ENCODE data around the gene MT4.

Gene MT4

GRCh38 chr16:56588781-56589140, 23.9 kb downstream of the MT4 start:
- no peaks in the 10 kb centered on the region; the same call in 1 of the 2 replicates for H3K4me1 ChIP-seq (ENCODE audit: insufficient read depth, low read length)
- H3K36me3 ChIP-seq (ENCODE audit: insufficient read depth, low read depth, low read length), result no peaks in the 10 kb centered on the region
- no peak overlapping the region for H3K27ac ChIP-seq (ENCODE audit: low read length)
- H3K4me3 ChIP-seq (ENCODE audit: low read length), result peak overlapping the region; percentile 68; the same call in 1 of the 2 replicates
- H3K27me3 ChIP-seq (ENCODE audit: insufficient read depth, low read length), result peaks cover 85% of the 10 kb centered on the region
- H3K9ac ChIP-seq (ENCODE audit: low read depth, low read length), result no peak overlapping the region
- H3K9me3 ChIP-seq (ENCODE audit: insufficient read depth, low read depth, low read length), result no peaks in the 10 kb centered on the region

GRCh38 chr16:56589141-56590039, 24.5 kb downstream of the MT4 start, which contains the start of gene MT3:
Gene MT3 (plus strand): TSS chr16:56589528. CDS start chr16:56589591, 63 bp downstream.
- no peak within 1 kb of the TSS for H3K27ac ChIP-seq (ENCODE audit: low read length)
- H3K27me3 ChIP-seq (ENCODE audit: insufficient read depth, low read length), result peaks cover 85% of the 10 kb centered on the region
- no peaks in the 10 kb centered on the region for H3K36me3 ChIP-seq (ENCODE audit: insufficient read depth, low read depth, low read length)
- H3K9me3 ChIP-seq (ENCODE audit: insufficient read depth, low read depth, low read length), result no peaks in the 10 kb centered on the region
- peak within 1 kb of the TSS; percentile 68 for H3K4me3 ChIP-seq (ENCODE audit: low read length)
- no peak within 1 kb of the TSS for H3K9ac ChIP-seq (ENCODE audit: low read depth, low read length)
- no peaks in the 10 kb centered on the region; the same call in 1 of the 2 replicates for H3K4me1 ChIP-seq (ENCODE audit: insufficient read depth, low read length)

GRCh38 chr16:56591377-56592060, 26.6 kb downstream of the MT4 start:
- no peak overlapping the region for H3K4me3 ChIP-seq (ENCODE audit: low read length)
- H3K4me1 ChIP-seq (ENCODE audit: insufficient read depth, low read length), result no peaks in the 10 kb centered on the region; the same call in 1 of the 2 replicates
- no peaks in the 10 kb centered on the region for H3K9me3 ChIP-seq (ENCODE audit: insufficient read depth, low read depth, low read length)
- no peak overlapping the region for H3K27ac ChIP-seq (ENCODE audit: low read length)
- H3K9ac ChIP-seq (ENCODE audit: low read depth, low read length), result no peak overlapping the region
- peaks cover 74% of the 10 kb centered on the region for H3K27me3 ChIP-seq (ENCODE audit: insufficient read depth, low read length)
- H3K36me3 ChIP-seq (ENCODE audit: insufficient read depth, low read depth, low read length), result no peaks in the 10 kb centered on the region

- Histone ChIP-seq H3K9ac (ENCODE audit: low read depth, low read length) (no peak overlapping the region), H3K4me3 (ENCODE audit: low read length) (no peak overlapping the region), H3K9me3 (ENCODE audit: insufficient read depth, low read depth, low read length) (no peaks in the 10 kb centered on the region; the same call in 1 of the 2 replicates), H3K27me3 (ENCODE audit: insufficient read depth, low read length) (peaks cover 55% of the 10 kb centered on the region), H3K4me1 (ENCODE audit: insufficient read depth, low read length) (no peaks in the 10 kb centered on the region; the same call in 1 of the 2 replicates), H3K27ac (ENCODE audit: low read length) (no peak overlapping the region), H3K36me3 (ENCODE audit: insufficient read depth, low read depth, low read length) (no peaks in the 10 kb centered on the region)
Measured at GRCh38 chr16:56593573-56594291, 28.9 kb downstream of the MT4 start.

- Histone ChIP-seq H3K9me3 (ENCODE audit: insufficient read depth, low read depth, low read length) (no peaks in the 10 kb centered on the region; the same call in 1 of the 2 replicates), H3K4me3 (ENCODE audit: low read length) (no peak overlapping the region), H3K36me3 (ENCODE audit: insufficient read depth, low read depth, low read length) (no peaks in the 10 kb centered on the region), H3K9ac (ENCODE audit: low read depth, low read length) (no peak overlapping the region), H3K27ac (ENCODE audit: low read length) (no peak overlapping the region), H3K4me1 (ENCODE audit: insufficient read depth, low read length) (no peaks in the 10 kb centered on the region; the same call in 1 of the 2 replicates), H3K27me3 (ENCODE audit: insufficient read depth, low read length) (peaks cover 50% of the 10 kb centered on the region)
Measured at GRCh38 chr16:56594292-56594619, 29.4 kb downstream of the MT4 start.

GRCh38 chr16:56600398-56600999, 35.6 kb downstream of the MT4 start:
- no peaks in the 10 kb centered on the region for H3K4me1 ChIP-seq (ENCODE audit: insufficient read depth, low read length)
- no peak overlapping the region for H3K9ac ChIP-seq (ENCODE audit: low read depth, low read length)
- H3K4me3 ChIP-seq (ENCODE audit: low read length), result no peak overlapping the region

GRCh38 chr16:56601325-56601724, 36.5 kb downstream of the MT4 start:
- Histone ChIP-seq H3K27me3 (ENCODE audit: insufficient read depth, low read length) (peaks cover 29% of the 10 kb centered on the region), H3K36me3 (ENCODE audit: insufficient read depth, low read depth, low read length) (no peaks in the 10 kb centered on the region), H3K4me1 (ENCODE audit: insufficient read depth, low read length) (no peaks in the 10 kb centered on the region), H3K9me3 (ENCODE audit: insufficient read depth, low read depth, low read length) (no peaks in the 10 kb centered on the region; the same call in 1 of the 2 replicates), H3K27ac (ENCODE audit: low read length) (no peak overlapping the region), H3K4me3 (ENCODE audit: low read length) (no peak overlapping the region), H3K9ac (ENCODE audit: low read depth, low read length) (no peak overlapping the region)

More at GRCh38 chr16:56600398-56600999, 35.6 kb downstream of the MT4 start:
- Histone ChIP-seq H3K36me3 (ENCODE audit: insufficient read depth, low read depth, low read length) (no peaks in the 10 kb centered on the region), H3K27me3 (ENCODE audit: insufficient read depth, low read length) (peaks cover 23% of the 10 kb centered on the region), H3K9me3 (ENCODE audit: insufficient read depth, low read depth, low read length) (no peaks in the 10 kb centered on the region; the same call in 1 of the 2 replicates), H3K27ac (ENCODE audit: low read length) (no peak overlapping the region)

GRCh38 chr16:56603589-56603988, 38.7 kb downstream of the MT4 start:
- Histone ChIP-seq H3K4me1 (ENCODE audit: insufficient read depth, low read length) (no peaks in the 10 kb centered on the region), H3K9me3 (ENCODE audit: insufficient read depth, low read depth, low read length) (no peaks in the 10 kb centered on the region), H3K9ac (ENCODE audit: low read depth, low read length) (no peak overlapping the region), H3K27ac (ENCODE audit: low read length) (no peak overlapping the region), H3K27me3 (ENCODE audit: insufficient read depth, low read length) (peaks cover 47% of the 10 kb centered on the region), H3K4me3 (ENCODE audit: low read length) (no peak overlapping the region), H3K36me3 (ENCODE audit: insufficient read depth, low read depth, low read length) (no peaks in the 10 kb centered on the region)

GRCh38 chr16:56604966-56605365, 40.1 kb downstream of the MT4 start:
- Histone ChIP-seq H3K9ac (ENCODE audit: low read depth, low read length) (no peak overlapping the region), H3K27ac (ENCODE audit: low read length) (no peak overlapping the region), H3K4me3 (ENCODE audit: low read length) (no peak overlapping the region), H3K9me3 (ENCODE audit: insufficient read depth, low read depth, low read length) (no peaks in the 10 kb centered on the region), H3K36me3 (ENCODE audit: insufficient read depth, low read depth, low read length) (no peaks in the 10 kb centered on the region), H3K4me1 (ENCODE audit: insufficient read depth, low read length) (peaks cover 5% of the 10 kb centered on the region), H3K27me3 (ENCODE audit: insufficient read depth, low read length) (peaks cover 61% of the 10 kb centered on the region)

GRCh38 chr16:56605475-56605874, 40.6 kb downstream of the MT4 start:
- Histone ChIP-seq H3K9ac (ENCODE audit: low read depth, low read length) (no peak overlapping the region), H3K27ac (ENCODE audit: low read length) (no peak overlapping the region), H3K27me3 (ENCODE audit: insufficient read depth, low read length) (peaks cover 66% of the 10 kb centered on the region), H3K36me3 (ENCODE audit: insufficient read depth, low read depth, low read length) (no peaks in the 10 kb centered on the region), H3K4me1 (ENCODE audit: insufficient read depth, low read length) (peaks cover 5% of the 10 kb centered on the region), H3K9me3 (ENCODE audit: insufficient read depth, low read depth, low read length) (no peaks in the 10 kb centered on the region), H3K4me3 (ENCODE audit: low read length) (no peak overlapping the region)

GRCh38 chr16:56606071-56606475, 41.2 kb downstream of the MT4 start:
- H3K27ac ChIP-seq (ENCODE audit: low read length), result no peak overlapping the region

More at GRCh38 chr16:56606071-56606475, 41.2 kb downstream of the MT4 start:
- Histone ChIP-seq H3K27me3 (ENCODE audit: insufficient read depth, low read length) (peaks cover 68% of the 10 kb centered on the region), H3K4me3 (ENCODE audit: low read length) (no peak overlapping the region), H3K9ac (ENCODE audit: low read depth, low read length) (no peak overlapping the region), H3K9me3 (ENCODE audit: insufficient read depth, low read depth, low read length) (no peaks in the 10 kb centered on the region), H3K4me1 (ENCODE audit: insufficient read depth, low read length) (peaks cover 5% of the 10 kb centered on the region), H3K36me3 (ENCODE audit: insufficient read depth, low read depth, low read length) (no peaks in the 10 kb centered on the region)

Measured in iPS-20b (cell line).